SK-N-SH (cell line): ENCODE results near the gene THSD4. TPM values are rescaled to one million over a fixed set of nuclear protein-coding genes. Genes with fewer than 3 reads are reported as not detected.
A peak's percentile ranks its signal among the peaks of the same experiment; 100 is the strongest.

Experiments
- CTCF ChIA-PET: fragments of 300-600, 350-600 bp; formaldehyde crosslinking; extraction: SDS; loops from one replicate; lab custom pipeline; 2021; lab: Yijun Ruan, JAX
- POLR2A ChIA-PET: fragments of 350-600 bp; sonication (Branson Sonifier 250); formaldehyde crosslinking; extraction: SDS; loops from one replicate; lab custom pipeline; 2020; ENCODE audit warnings: antibody characterized with exemption, inconsistent platforms; lab: Yijun Ruan, JAX
- DNase-seq: peaks from one replicate; pipeline ENCODE4 v3.0.0; 2012
- H2AFZ ChIP-seq: fragments of 200-600 bp; sonication (generic); 2 replicates; pipeline ENCODE4 v1.8.1; 2016; ENCODE audit warnings: antibody characterized with exemption, mild to moderate bottlenecking, low read depth
- H3F3A ChIP-seq: fragments of 200-600 bp; sonication (generic); replicated peaks from 2 replicates; pipeline ENCODE3; 2016; ENCODE audit warnings: antibody characterized with exemption, mild to moderate bottlenecking; ENCODE audit not compliant: insufficient read depth
- H3K27ac ChIP-seq, 2 experiments: fragments of 200-500 bp in 1 of 2; fragments of 200-600 bp in 1 of 2; sonication (Bioruptor generic) in 1 of 2; sonication (generic), shearing (Covaris generic) in 1 of 2; 2 replicates each; pipeline versions ENCODE4 v1.5.1 to v1.6.1; 2014 to 2016; ENCODE audit warnings: low read depth in 2 of 2, inconsistent platforms in 1 of 2, low read length in 1 of 2, mild to moderate bottlenecking in 1 of 2, mixed read lengths in 1 of 2
- H3K27me3 ChIP-seq: fragments of 200-600 bp; sonication (generic), shearing (Covaris generic); 2 replicates; pipeline ENCODE4 v1.6.1; 2016; ENCODE audit warnings: mixed run types; ENCODE audit not compliant: insufficient read depth
- H3K36me3 ChIP-seq, 2 experiments: fragments of 200-500 bp in 1 of 2; fragments of 200-600 bp in 1 of 2; sonication (Bioruptor generic) in 1 of 2; sonication (generic) in 1 of 2; replicated peaks in 1 of 2; 2 replicates each; pipeline versions ENCODE3 to v1.5.1; 2014 to 2016; ENCODE audit warnings: low read length in 1 of 2, mild to moderate bottlenecking in 1 of 2; ENCODE audit not compliant: insufficient read depth in 2 of 2, control insufficient read depth in 1 of 2
- H3K4me1 ChIP-seq, 2 experiments: fragments of 200-500 bp in 1 of 2; fragments of 200-600 bp in 1 of 2; sonication (Bioruptor generic) in 1 of 2; sonication (generic), shearing (Covaris generic) in 1 of 2; 2 replicates each; pipeline versions ENCODE4 v1.5.1 to v1.6.1; 2014 to 2016; ENCODE audit warnings: low read depth in 1 of 2, low read length in 1 of 2, mixed run types in 1 of 2; ENCODE audit not compliant: insufficient read depth in 2 of 2, control insufficient read depth in 1 of 2
- H3K4me2 ChIP-seq: fragments of 200-600 bp; sonication (generic), shearing (Covaris generic); 2 replicates; pipeline ENCODE4 v1.6.1; 2017; ENCODE audit warnings: mixed run types
- H3K4me3 ChIP-seq, 2 experiments: fragments of 200-500 bp in 1 of 2; fragments of 200-600 bp in 1 of 2; sonication (Bioruptor generic) in 1 of 2; sonication (generic), shearing (Covaris generic) in 1 of 2; 2 replicates each; pipeline versions ENCODE4 v1.5.1 to v1.8.1; 2014 to 2016; ENCODE audit warnings: low read depth in 2 of 2, inconsistent platforms in 1 of 2, low read length in 1 of 2, mild to moderate bottlenecking in 1 of 2, mixed read lengths in 1 of 2, moderate library complexity in 1 of 2
- H3K79me2 ChIP-seq: fragments of 200-600 bp; sonication (generic); 2 replicates; pipeline ENCODE4 v1.8.1; 2017; ENCODE audit warnings: mild to moderate bottlenecking; ENCODE audit not compliant: insufficient read depth
- H3K9ac ChIP-seq: fragments of 200-600 bp; sonication (generic); 2 replicates; pipeline ENCODE4 v1.6.1; 2017; ENCODE audit warnings: mixed run types
- H3K9me2 ChIP-seq: fragments of 200-600 bp; sonication (generic); 2 replicates; pipeline ENCODE4 v1.6.1; 2017; ENCODE audit warnings: mixed run types
- H3K9me3 ChIP-seq: fragments of 200-600 bp; sonication (generic); 2 replicates; pipeline ENCODE4 v1.6.1; 2017; ENCODE audit warnings: mixed run types, mild to moderate bottlenecking, moderate library complexity
- H4K20me1 ChIP-seq: fragments of 200-600 bp; sonication (generic); 2 replicates; pipeline ENCODE4 v1.6.1; 2017; ENCODE audit warnings: mild to moderate bottlenecking, mixed run types; ENCODE audit not compliant: insufficient read depth
- CTCF ChIP-seq: fragments of 200-600 bp; sonication (generic); IDR thresholded peaks from 2 replicates; pipeline ENCODE4 v1.6.1; 2017; ENCODE audit warnings: antibody characterized with exemption, mild to moderate bottlenecking, moderate library complexity
- EP300 ChIP-seq, 2 experiments: IDR thresholded peaks; 2 replicates each; pipeline versions ENCODE4 v1.4.0 to v1.6.1; 2012; ENCODE audit warnings: borderline replicate concordance in 1 of 2, low read depth in 1 of 2, low read length in 1 of 2
- FOXJ3 ChIP-seq: sonication (generic); formaldehyde crosslinking; IDR thresholded peaks from 2 replicates; pipeline ENCODE4 v1.5.1; 2020; ENCODE audit warnings: mild to moderate bottlenecking, missing genetic modification reagents
- GABPA ChIP-seq: IDR thresholded peaks from 2 replicates; pipeline ENCODE4 v1.4.0; 2012; ENCODE audit warnings: low read depth, mild to moderate bottlenecking
- JUND ChIP-seq: IDR thresholded peaks from 2 replicates; pipeline ENCODE4 v1.4.0; 2012
- PBX3 ChIP-seq: IDR thresholded peaks from 2 replicates; pipeline ENCODE4; 2012
- RAD21 ChIP-seq: IDR thresholded peaks from 2 replicates; pipeline ENCODE4 v1.6.1; 2012; ENCODE audit warnings: mild to moderate bottlenecking, low read length
- SIN3A ChIP-seq: IDR thresholded peaks from 2 replicates; pipeline ENCODE4 v1.6.1; 2012; ENCODE audit warnings: low read depth, mild to moderate bottlenecking, low read length, moderate library complexity, borderline replicate concordance
- TAF1 ChIP-seq: IDR thresholded peaks from 2 replicates; pipeline ENCODE4 v1.6.1; 2012; ENCODE audit warnings: low read depth, mild to moderate bottlenecking, low read length, moderate library complexity, borderline replicate concordance
- TCF12 ChIP-seq: IDR thresholded peaks from 2 replicates; pipeline ENCODE4 v1.4.0; 2012
- USF1 ChIP-seq: IDR thresholded peaks from 2 replicates; pipeline ENCODE4 v1.4.0; 2012; ENCODE audit warnings: low read depth, borderline replicate concordance
- YY1 ChIP-seq: IDR thresholded peaks from 2 replicates; pipeline ENCODE4 v1.4.0; 2012; ENCODE audit warnings: low read depth, mild to moderate bottlenecking
- WGBS: methylation state at CpG from one replicate; pipeline ENCODE4 v1.1.6; 2017; ENCODE audit warnings: low lambda C conversion rate; 5-methylcytosine and 5-hydroxymethylcytosine counted together
- polyA plus RNA-seq, 3 experiments: library from polyadenylated mRNA; depleted of rRNA; stranded (reverse); fragments of >200 nt; gene quantifications; 2 replicates each; pipeline ENCODE4 v1.2.3, GENCODE V29; 2012

Gene THSD4
- polyA plus RNA-seq, 1 of the 3 experiments (the other 2 are of a cell fraction): 79.1 TPM

- ChIA-PET POLR2A (no interaction called here), CTCF (interaction anchor here (0.7 to 1.3 kb wide), 3 partner anchors 8 to 107 kb away, joined by 3 read pairs; no protein-coding TSS in a partner anchor)
- Histone ChIP-seq H3F3A (no peaks in the 10 kb centered on the region), H3K79me2 (no peaks in the 10 kb centered on the region), H3K9me3 (no peaks in the 10 kb centered on the region), H2AFZ (no peak overlapping the region), H4K20me1 (no peaks in the 10 kb centered on the region), H3K4me3 (no peak overlapping the region), H3K4me1 (peaks cover 0 to 2% of the 10 kb centered on the region in 2 experiments; a peak in 2 of 4 replicates), H3K9ac (no peak overlapping the region), H3K27ac (no peak overlapping the region; a peak in 1 of 4 replicates), H3K9me2 (no peaks in the 10 kb centered on the region), H3K36me3 (no peaks in the 10 kb centered on the region), H3K27me3 (no peaks in the 10 kb centered on the region), H3K4me2 (no peak overlapping the region)
- WGBS: 94% methylated on average over 1 of the region's 1 CpG
- TF ChIP-seq USF1 (peak; percentile 63; the same call in 1 of the 2 replicates), EP300 (IDR thresholded peaks at IDR 0.05; ENCODE audit: borderline replicate concordance in 1 of 2, low read depth in 1 of 2, low read length in 1 of 2) (no peak)
- DNase-seq: no peak
Measured at GRCh38 chr15:71468715-71469114, 353.4 kb downstream of the THSD4 start.

DNA sequence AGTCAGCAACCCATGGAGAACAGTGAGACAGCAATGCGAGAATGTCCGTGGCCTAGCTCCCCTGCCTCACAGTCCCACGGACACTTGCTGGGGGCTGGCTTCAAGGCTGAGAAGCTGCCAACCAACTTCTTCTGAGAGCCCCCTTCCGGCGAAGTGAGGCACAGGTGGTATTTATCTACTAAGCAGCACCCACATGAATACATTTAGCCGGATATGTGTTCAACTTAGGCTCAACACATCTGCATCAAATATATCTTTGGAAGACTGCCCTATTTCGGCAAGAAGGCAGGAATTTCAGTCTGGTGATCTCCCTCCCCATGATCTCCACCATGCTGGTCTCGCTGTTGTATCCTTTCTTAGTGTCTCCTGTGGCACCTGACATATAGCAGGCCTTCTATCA, 354.1 kb downstream of the THSD4 start:
- Histone ChIP-seq H3K9me3 (no peaks in the 10 kb centered on the region), H3K4me2 (no peak overlapping the region), H4K20me1 (no peaks in the 10 kb centered on the region), H3K9me2 (no peaks in the 10 kb centered on the region), H2AFZ (no peak overlapping the region), H3K27ac (peak overlapping the region in 1 of 2 experiments; percentile 58; a peak in 1 of 4 replicates), H3K79me2 (no peaks in the 10 kb centered on the region), H3K36me3 (no peaks in the 10 kb centered on the region), H3K27me3 (no peaks in the 10 kb centered on the region), H3K4me3 (no peak overlapping the region), H3K4me1 (peaks cover 0 to 2% of the 10 kb centered on the region in 2 experiments; a peak in 2 of 4 replicates), H3K9ac (no peak overlapping the region), H3F3A (no peaks in the 10 kb centered on the region)
- ChIA-PET POLR2A (no interaction called here), CTCF (interaction anchor here (1.0 to 1.3 kb wide), 3 partner anchors 9 to 106 kb away, joined by 3 read pairs; no protein-coding TSS in a partner anchor)
- no peak for DNase-seq
- 51% methylated on average over 3 of the region's 8 CpGs for WGBS
- TF ChIP-seq SIN3A: no peak
- TF ChIP-seq TCF12: peak; percentile 50; the same call in 1 of the 2 replicates
- peak; percentile 26 for TF ChIP-seq CTCF
- TF ChIP-seq YY1: no peak

DNA sequence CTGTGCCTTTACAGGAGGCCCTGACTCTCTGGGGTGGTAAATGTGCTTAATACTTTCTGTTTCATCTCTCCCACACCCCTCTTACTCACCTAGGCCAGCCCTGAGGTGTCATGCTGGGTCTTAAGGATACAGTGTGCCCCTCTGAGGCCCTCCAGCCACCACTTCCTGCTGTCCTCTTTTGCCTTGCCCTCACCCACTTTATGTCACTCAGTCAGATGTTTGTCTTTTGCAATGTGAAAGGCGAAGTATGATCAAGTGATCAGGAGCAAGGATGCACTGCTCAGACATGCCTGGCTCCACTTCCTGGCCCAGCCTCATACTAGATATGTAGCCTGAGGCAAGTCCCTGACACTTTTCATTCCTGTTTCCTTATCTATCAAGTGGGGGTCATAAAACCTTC, 356.1 kb downstream of the THSD4 start:
- Histone ChIP-seq H3K36me3 (no peaks in the 10 kb centered on the region), H3K4me3 (no peak overlapping the region), H3K9me3 (no peaks in the 10 kb centered on the region), H3F3A (no peaks in the 10 kb centered on the region), H3K4me1 (peaks cover 0 to 2% of the 10 kb centered on the region in 2 experiments; a peak in 2 of 4 replicates), H4K20me1 (no peaks in the 10 kb centered on the region), H3K27me3 (no peaks in the 10 kb centered on the region), H3K4me2 (no peak overlapping the region), H2AFZ (no peak overlapping the region), H3K79me2 (no peaks in the 10 kb centered on the region), H3K27ac (no peak overlapping the region), H3K9ac (no peak overlapping the region), H3K9me2 (no peaks in the 10 kb centered on the region)
- DNase-seq: no peak
- POLR2A ChIA-PET: no interaction called here
- WGBS: 89% methylated on average over 1 of the region's 1 CpG
- TF ChIP-seq JUND (no peak), CTCF (no peak), RAD21 (no peak), TCF12 (no peak), YY1 (no peak), SIN3A (no peak), FOXJ3 (CRISPR knock-in tag) (no peak), GABPA (no peak), PBX3 (no peak), TAF1 (no peak)
- CTCF ChIA-PET: interaction anchor here (1.4 kb wide), 1 partner anchor 11 kb away, joined by 3 read pairs; no protein-coding TSS in a partner anchor
